Mucosa of descending colon (tissue), 3 donors: ENCODE data around the gene WNT7B. TPM values are rescaled to one million over a fixed set of nuclear protein-coding genes. Genes with fewer than 3 reads are reported as not detected.
A peak's percentile ranks its signal among the peaks of the same experiment; 100 is the strongest.

Experiments used
- ATAC-seq: fragments of 200-7000 bp; cut with Tn5 transposase; one replicate; pipeline ENCODE4 v1.9.1; 2020; ENCODE audit warnings: mild to moderate bottlenecking, moderate library complexity
- DNase-seq, 3 donors: peaks; one replicate each; pipeline ENCODE4 v3.0.0-alpha.2; 2020
- H3K36me3 ChIP-seq: fragments of 200-600 bp; one replicate; pipeline ENCODE4 v1.8.0; 2021; ENCODE audit warnings: low read depth, mild to moderate bottlenecking
- H3K4me1 ChIP-seq: fragments of 200-600 bp; one replicate; pipeline ENCODE4 v1.8.0; 2021; ENCODE audit warnings: low read depth, mild to moderate bottlenecking
- H3K4me3 ChIP-seq: fragments of 200-600 bp; one replicate; pipeline ENCODE4 v1.8.0; 2021; ENCODE audit warnings: mild to moderate bottlenecking
- H3K9me3 ChIP-seq: fragments of 200-600 bp; one replicate; pipeline ENCODE4 v1.8.0; 2021; ENCODE audit warnings: mild to moderate bottlenecking
- intact Hi-C, 2 donors: fragments of 100-400 bp; cut with DNase I in 1 of 2; cut with micrococcal nuclease in 1 of 2; formaldehyde crosslinking; loops; one replicate each; pipeline versions ENCODE4 v1.11.0 to v1.11.1; 2022; cut with DNase I, micrococcal nuclease
- total RNA-seq, 3 donors: library from RNA; stranded (reverse); fragmentation: NEBNext Ultra II Directional in 2 of 3; extraction: Animal tissue kit (Norgen Biotek cat#: 25700) in 2 of 3; gene quantifications; one replicate each; pipeline versions ENCODE4 v1.2.1 to v1.2.4, GENCODE V29; 2021 to 2023
- TF ChIP-seq, protein P1 (sequence below): fragments of 200-600 bp; IDR thresholded peaks from one replicate; pipeline ENCODE4 v1.8.0; 2022; ENCODE audit warnings: antibody characterized with exemption, mild to moderate bottlenecking
- donor health status: DM: no; HTN: no; CAD: no; lungs with moderate emphysema.
- donor health status: DM: no; HTN: no; CAD: no.
- donor health status: DM: no; HTN: yes; CAD: no.

WNT7B gene
- total RNA-seq, 3 donors from 2014 or later: not detected

DNA sequence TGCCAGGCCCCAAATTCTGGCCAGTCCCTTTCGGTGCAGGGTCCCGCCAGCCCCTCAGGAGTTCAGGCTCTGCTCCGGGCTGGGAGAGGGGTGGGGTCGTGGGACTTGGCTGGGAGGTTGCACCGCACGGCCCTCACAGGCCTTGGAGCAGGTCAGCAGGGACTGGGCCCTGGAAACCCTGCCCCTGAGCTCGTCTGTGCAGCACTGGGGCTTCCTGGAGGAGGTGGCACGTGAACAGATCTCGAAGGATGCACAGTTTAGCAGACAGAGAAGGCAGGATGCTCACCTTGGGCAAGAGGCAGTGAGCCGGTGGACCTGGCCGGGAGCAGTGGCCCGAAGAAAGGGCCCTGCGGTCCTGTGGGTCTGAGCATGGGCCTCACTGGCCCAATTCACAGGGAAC is 70.0 kb downstream of the WNT7B start:
- TF ChIP-seq, protein P1, sequence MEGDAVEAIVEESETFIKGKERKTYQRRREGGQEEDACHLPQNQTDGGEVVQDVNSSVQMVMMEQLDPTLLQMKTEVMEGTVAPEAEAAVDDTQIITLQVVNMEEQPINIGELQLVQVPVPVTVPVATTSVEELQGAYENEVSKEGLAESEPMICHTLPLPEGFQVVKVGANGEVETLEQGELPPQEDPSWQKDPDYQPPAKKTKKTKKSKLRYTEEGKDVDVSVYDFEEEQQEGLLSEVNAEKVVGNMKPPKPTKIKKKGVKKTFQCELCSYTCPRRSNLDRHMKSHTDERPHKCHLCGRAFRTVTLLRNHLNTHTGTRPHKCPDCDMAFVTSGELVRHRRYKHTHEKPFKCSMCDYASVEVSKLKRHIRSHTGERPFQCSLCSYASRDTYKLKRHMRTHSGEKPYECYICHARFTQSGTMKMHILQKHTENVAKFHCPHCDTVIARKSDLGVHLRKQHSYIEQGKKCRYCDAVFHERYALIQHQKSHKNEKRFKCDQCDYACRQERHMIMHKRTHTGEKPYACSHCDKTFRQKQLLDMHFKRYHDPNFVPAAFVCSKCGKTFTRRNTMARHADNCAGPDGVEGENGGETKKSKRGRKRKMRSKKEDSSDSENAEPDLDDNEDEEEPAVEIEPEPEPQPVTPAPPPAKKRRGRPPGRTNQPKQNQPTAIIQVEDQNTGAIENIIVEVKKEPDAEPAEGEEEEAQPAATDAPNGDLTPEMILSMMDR: no peak
- DNase-seq (no peak), ATAC-seq (no peak)
- H3K4me1 ChIP-seq: no peaks in the 10 kb centered on the region
- intact Hi-C loops: no loop called here
- no peak overlapping the region for H3K4me3 ChIP-seq
- H3K9me3 ChIP-seq: no peaks in the 10 kb centered on the region
- no peaks in the 10 kb centered on the region for H3K36me3 ChIP-seq

DNA sequence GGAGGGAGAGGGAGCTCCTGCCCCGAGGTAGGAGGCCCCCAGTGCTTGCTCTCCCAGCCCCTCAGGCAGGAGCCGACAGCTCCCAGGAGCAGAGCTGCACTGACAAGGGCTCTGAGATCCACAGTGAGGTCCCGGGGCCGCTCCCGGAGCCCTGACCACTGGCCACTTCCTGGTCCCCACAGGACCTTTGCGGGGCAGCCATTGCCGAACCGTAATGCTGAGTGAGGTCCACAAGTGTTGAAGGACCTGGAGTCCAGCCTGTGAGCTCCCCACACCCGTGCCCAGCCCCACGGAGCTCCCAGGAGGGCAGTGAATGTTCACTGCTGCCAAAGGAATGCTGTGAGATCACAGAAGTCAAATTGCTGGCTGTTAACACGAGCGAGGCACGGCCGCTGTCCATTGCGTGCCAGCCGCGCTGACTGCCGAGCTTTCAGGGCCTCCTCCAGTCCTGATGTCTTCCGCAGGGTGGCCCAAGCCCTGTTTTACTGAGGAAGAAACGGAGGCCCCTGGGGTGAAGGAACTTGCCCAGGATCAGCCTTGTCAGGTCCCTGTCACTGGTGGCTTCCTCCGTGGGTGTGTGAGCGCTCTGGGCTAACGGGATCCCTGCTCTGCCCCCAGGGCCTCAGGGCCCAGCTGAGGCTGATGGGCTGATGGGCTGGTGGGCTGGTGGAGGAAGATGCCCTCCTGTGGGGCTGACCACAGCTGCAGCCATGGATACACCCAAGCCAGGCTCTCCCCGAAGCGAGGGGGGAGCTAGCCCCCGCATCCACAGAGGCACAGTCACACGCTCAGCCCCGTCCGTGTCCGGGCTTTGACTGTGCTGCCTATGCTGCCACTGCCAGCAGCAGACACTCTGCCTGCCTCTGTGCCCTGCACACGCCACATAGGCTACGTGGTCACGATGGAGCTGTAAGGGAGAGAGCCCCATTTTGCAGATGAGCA is 70.8 kb downstream of the WNT7B start:
- H3K36me3 ChIP-seq: no peaks in the 10 kb centered on the region
- DNase-seq: no peak
- no peaks in the 10 kb centered on the region for H3K4me1 ChIP-seq
- H3K9me3 ChIP-seq: no peaks in the 10 kb centered on the region
- intact Hi-C loops: no loop called here
- ATAC-seq: no peak
- no peak overlapping the region for H3K4me3 ChIP-seq
- TF ChIP-seq, protein P1: no peak

DNA sequence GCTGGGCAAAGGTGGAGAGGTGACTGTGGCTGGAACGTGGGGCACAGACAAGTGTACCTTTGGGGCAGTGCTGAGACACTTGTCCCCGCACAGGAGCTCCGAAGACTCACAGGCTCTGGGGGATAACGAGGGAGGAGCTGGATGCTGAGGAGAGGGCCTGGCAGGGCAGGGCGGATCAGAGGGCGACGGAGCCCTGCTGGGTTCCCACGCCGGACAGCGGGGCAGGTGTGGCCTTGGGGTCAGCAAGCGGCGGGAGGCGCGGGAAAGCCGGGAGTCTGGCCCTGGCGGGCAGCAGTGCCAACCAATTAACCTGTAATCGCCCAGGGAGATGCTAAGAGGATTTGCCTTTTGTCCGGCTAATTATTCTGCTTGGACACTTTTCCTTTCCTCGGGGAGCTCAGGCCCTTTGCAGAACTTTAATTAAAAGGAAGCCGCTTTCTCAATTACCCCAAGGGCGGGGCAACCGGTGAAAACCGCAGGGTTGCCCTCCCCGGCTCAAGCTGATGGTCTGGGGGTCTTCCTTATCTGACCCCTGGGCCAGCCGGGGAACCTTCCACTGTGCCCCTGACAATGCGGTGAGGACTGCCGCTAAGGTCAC is 71.5 kb downstream of the WNT7B start:
- no peaks in the 10 kb centered on the region for H3K4me1 ChIP-seq
- intact Hi-C loops: no loop called here
- no peaks in the 10 kb centered on the region for H3K9me3 ChIP-seq
- DNase-seq (no peak), ATAC-seq (no peak)
- H3K4me3 ChIP-seq: no peak overlapping the region
- no peaks in the 10 kb centered on the region for H3K36me3 ChIP-seq
- TF ChIP-seq, protein P1: no peak

DNA sequence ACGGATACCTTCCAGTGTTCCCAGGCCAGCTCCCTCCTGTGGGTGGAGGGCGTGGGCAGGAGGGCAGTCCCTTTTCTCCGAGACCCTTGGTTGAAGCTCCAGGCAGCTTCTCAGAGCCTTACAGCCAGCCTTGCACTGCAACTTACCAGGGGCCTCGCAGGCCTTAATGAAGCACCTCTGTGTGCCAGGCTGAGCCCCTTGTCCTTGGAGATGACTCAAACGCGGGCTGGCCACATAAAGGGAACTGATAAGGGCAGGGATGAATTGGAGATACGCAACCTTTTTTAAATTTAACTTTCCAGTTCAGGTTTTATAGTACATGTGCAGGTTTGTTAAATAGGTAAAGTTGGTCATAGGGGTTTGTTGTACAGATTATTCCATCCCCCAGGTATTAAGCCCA is 72.7 kb downstream of the WNT7B start:
- H3K9me3 ChIP-seq: no peaks in the 10 kb centered on the region
- intact Hi-C loops: no loop called here

DNA sequence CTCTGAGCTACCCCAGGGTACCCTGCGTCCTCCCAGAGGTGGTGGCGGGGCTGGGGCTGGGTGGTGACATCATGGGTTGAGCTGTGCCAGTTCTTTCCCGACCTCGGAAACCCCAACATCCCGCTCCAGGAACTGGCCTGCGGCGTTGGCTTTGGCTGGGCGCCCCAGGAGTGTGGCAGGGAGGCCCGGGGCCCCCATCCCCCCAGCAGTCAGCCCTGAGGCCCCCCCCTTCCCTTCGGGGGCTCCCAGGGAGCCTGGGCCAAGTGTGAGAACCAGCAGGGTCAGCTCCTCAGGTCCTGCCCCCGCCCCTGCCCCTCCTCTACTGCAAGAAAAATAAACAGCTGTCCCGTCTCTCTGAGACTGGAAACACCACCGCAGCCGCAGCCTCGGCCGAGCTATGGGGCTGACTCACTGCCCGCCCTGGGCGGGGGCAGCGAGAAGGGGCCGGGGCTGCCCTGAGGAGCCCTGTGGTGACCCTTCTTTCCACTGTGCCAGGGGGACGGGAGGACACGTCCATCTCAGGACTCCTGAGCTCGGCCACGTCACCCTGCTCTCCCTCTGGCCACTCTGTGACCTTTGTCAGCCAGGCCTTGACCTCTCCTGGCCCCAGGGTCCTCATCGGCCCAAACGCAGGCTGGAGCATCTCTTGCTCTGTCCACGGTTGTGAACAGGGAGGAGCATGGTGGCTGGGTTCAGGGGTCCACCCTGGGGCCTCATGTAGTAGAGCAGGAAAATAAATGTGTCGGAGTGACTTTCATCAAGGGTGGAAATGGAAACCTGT is 73.4 kb downstream of the WNT7B start:
- ATAC-seq: peak; percentile 44
- Histone ChIP-seq H3K4me1 (no peaks in the 10 kb centered on the region), H3K4me3 (no peak overlapping the region), H3K36me3 (no peaks in the 10 kb centered on the region), H3K9me3 (no peaks in the 10 kb centered on the region)
- intact Hi-C loops: no loop called here
- DNase-seq: peak in 1 of 3 donors; percentile 9
- TF ChIP-seq, protein P1: no peak

More for the DNA sequence above, 72.7 kb downstream of the WNT7B start:
- Histone ChIP-seq H3K36me3 (no peaks in the 10 kb centered on the region), H3K4me1 (no peaks in the 10 kb centered on the region), H3K4me3 (no peak overlapping the region)
- DNase-seq (no peak), ATAC-seq (no peak)
- TF ChIP-seq, protein P1: no peak
